SK-N-SH (cell line): ENCODE data around the gene TIAM2. TPM values are rescaled to one million over a fixed set of nuclear protein-coding genes. Genes with fewer than 3 reads are reported as not detected.
A peak's percentile ranks its signal among the peaks of the same experiment; 100 is the strongest.

Source experiments
- CTCF ChIA-PET: fragments of 300-600, 350-600 bp; formaldehyde crosslinking; extraction: SDS; loops from one replicate; lab custom pipeline; 2021; lab: Yijun Ruan, JAX
- POLR2A ChIA-PET: fragments of 350-600 bp; sonication (Branson Sonifier 250); formaldehyde crosslinking; extraction: SDS; loops from one replicate; lab custom pipeline; 2020; ENCODE audit warnings: antibody characterized with exemption, inconsistent platforms; lab: Yijun Ruan, JAX
- DNase-seq: peaks from one replicate; pipeline ENCODE4 v3.0.0; 2012
- H2AFZ ChIP-seq: fragments of 200-600 bp; sonication (generic); 2 replicates; pipeline ENCODE4 v1.8.1; 2016; ENCODE audit warnings: antibody characterized with exemption, mild to moderate bottlenecking, low read depth
- H3F3A ChIP-seq: fragments of 200-600 bp; sonication (generic); replicated peaks from 2 replicates; pipeline ENCODE3; 2016; ENCODE audit warnings: antibody characterized with exemption, mild to moderate bottlenecking; ENCODE audit not compliant: insufficient read depth
- H3K27ac ChIP-seq, 2 experiments: fragments of 200-500 bp in 1 of 2; fragments of 200-600 bp in 1 of 2; sonication (Bioruptor generic) in 1 of 2; sonication (generic), shearing (Covaris generic) in 1 of 2; 2 replicates each; pipeline versions ENCODE4 v1.5.1 to v1.6.1; 2014 to 2016; ENCODE audit warnings: low read depth in 2 of 2, inconsistent platforms in 1 of 2, low read length in 1 of 2, mild to moderate bottlenecking in 1 of 2, mixed read lengths in 1 of 2
- H3K27me3 ChIP-seq: fragments of 200-600 bp; sonication (generic), shearing (Covaris generic); 2 replicates; pipeline ENCODE4 v1.6.1; 2016; ENCODE audit warnings: mixed run types; ENCODE audit not compliant: insufficient read depth
- H3K36me3 ChIP-seq, 2 experiments: fragments of 200-500 bp in 1 of 2; fragments of 200-600 bp in 1 of 2; sonication (Bioruptor generic) in 1 of 2; sonication (generic) in 1 of 2; replicated peaks in 1 of 2; 2 replicates each; pipeline versions ENCODE3 to v1.5.1; 2014 to 2016; ENCODE audit warnings: low read length in 1 of 2, mild to moderate bottlenecking in 1 of 2; ENCODE audit not compliant: insufficient read depth in 2 of 2, control insufficient read depth in 1 of 2
- H3K4me1 ChIP-seq, 2 experiments: fragments of 200-500 bp in 1 of 2; fragments of 200-600 bp in 1 of 2; sonication (Bioruptor generic) in 1 of 2; sonication (generic), shearing (Covaris generic) in 1 of 2; 2 replicates each; pipeline versions ENCODE4 v1.5.1 to v1.6.1; 2014 to 2016; ENCODE audit warnings: low read depth in 1 of 2, low read length in 1 of 2, mixed run types in 1 of 2; ENCODE audit not compliant: insufficient read depth in 2 of 2, control insufficient read depth in 1 of 2
- H3K4me2 ChIP-seq: fragments of 200-600 bp; sonication (generic), shearing (Covaris generic); 2 replicates; pipeline ENCODE4 v1.6.1; 2017; ENCODE audit warnings: mixed run types
- H3K4me3 ChIP-seq, 2 experiments: fragments of 200-500 bp in 1 of 2; fragments of 200-600 bp in 1 of 2; sonication (Bioruptor generic) in 1 of 2; sonication (generic), shearing (Covaris generic) in 1 of 2; 2 replicates each; pipeline versions ENCODE4 v1.5.1 to v1.8.1; 2014 to 2016; ENCODE audit warnings: low read depth in 2 of 2, inconsistent platforms in 1 of 2, low read length in 1 of 2, mild to moderate bottlenecking in 1 of 2, mixed read lengths in 1 of 2, moderate library complexity in 1 of 2
- H3K79me2 ChIP-seq: fragments of 200-600 bp; sonication (generic); 2 replicates; pipeline ENCODE4 v1.8.1; 2017; ENCODE audit warnings: mild to moderate bottlenecking; ENCODE audit not compliant: insufficient read depth
- H3K9ac ChIP-seq: fragments of 200-600 bp; sonication (generic); 2 replicates; pipeline ENCODE4 v1.6.1; 2017; ENCODE audit warnings: mixed run types
- H3K9me2 ChIP-seq: fragments of 200-600 bp; sonication (generic); 2 replicates; pipeline ENCODE4 v1.6.1; 2017; ENCODE audit warnings: mixed run types
- H3K9me3 ChIP-seq: fragments of 200-600 bp; sonication (generic); 2 replicates; pipeline ENCODE4 v1.6.1; 2017; ENCODE audit warnings: mixed run types, mild to moderate bottlenecking, moderate library complexity
- H4K20me1 ChIP-seq: fragments of 200-600 bp; sonication (generic); 2 replicates; pipeline ENCODE4 v1.6.1; 2017; ENCODE audit warnings: mild to moderate bottlenecking, mixed run types; ENCODE audit not compliant: insufficient read depth
- GATA2 ChIP-seq: sonication (generic); formaldehyde crosslinking; IDR thresholded peaks from 2 replicates; pipeline ENCODE4 v1.5.0; 2020; ENCODE audit warnings: mild to moderate bottlenecking, missing genetic modification reagents
- MEF2A ChIP-seq: IDR thresholded peaks from 2 replicates; pipeline ENCODE4 v1.4.0; 2012; ENCODE audit warnings: low read depth, borderline replicate concordance
- NFIC ChIP-seq: IDR thresholded peaks from 2 replicates; pipeline ENCODE4 v1.4.0; 2012; ENCODE audit warnings: borderline replicate concordance
- NRF1 ChIP-seq: IDR thresholded peaks from 2 replicates; pipeline ENCODE4 v1.6.1; 2012; ENCODE audit warnings: low read depth, mild to moderate bottlenecking, low read length
- POLR2AphosphoS5 ChIP-seq: IDR thresholded peaks from 2 replicates; pipeline ENCODE4 v1.6.1; 2012; ENCODE audit warnings: low read depth, low read length
- REST ChIP-seq: IDR thresholded peaks from 2 replicates; pipeline ENCODE4 v1.6.1; 2012; ENCODE audit warnings: mild to moderate bottlenecking, low read depth, low read length, moderate library complexity
- SIN3A ChIP-seq: IDR thresholded peaks from 2 replicates; pipeline ENCODE4 v1.6.1; 2012; ENCODE audit warnings: low read depth, mild to moderate bottlenecking, low read length, moderate library complexity, borderline replicate concordance
- USF1 ChIP-seq: IDR thresholded peaks from 2 replicates; pipeline ENCODE4 v1.4.0; 2012; ENCODE audit warnings: low read depth, borderline replicate concordance
- USF2 ChIP-seq: fragments of 150-350 bp; IDR thresholded peaks from 2 replicates; pipeline ENCODE4 v1.6.1; 2017; ENCODE audit warnings: antibody characterized with exemption, low read length, low read depth, borderline replicate concordance
- YY1 ChIP-seq: IDR thresholded peaks from 2 replicates; pipeline ENCODE4 v1.4.0; 2012; ENCODE audit warnings: low read depth, mild to moderate bottlenecking
- WGBS: methylation state at CpG from one replicate; pipeline ENCODE4 v1.1.6; 2017; ENCODE audit warnings: low lambda C conversion rate; 5-methylcytosine and 5-hydroxymethylcytosine counted together
- polyA plus RNA-seq, 3 experiments: library from polyadenylated mRNA; depleted of rRNA; stranded (reverse); fragments of >200 nt; gene quantifications; 2 replicates each; pipeline ENCODE4 v1.2.3, GENCODE V29; 2012

The TIAM2 gene
- polyA plus RNA-seq, 1 of the 3 experiments (the other 2 are of a cell fraction) = 13.6 TPM

DNA sequence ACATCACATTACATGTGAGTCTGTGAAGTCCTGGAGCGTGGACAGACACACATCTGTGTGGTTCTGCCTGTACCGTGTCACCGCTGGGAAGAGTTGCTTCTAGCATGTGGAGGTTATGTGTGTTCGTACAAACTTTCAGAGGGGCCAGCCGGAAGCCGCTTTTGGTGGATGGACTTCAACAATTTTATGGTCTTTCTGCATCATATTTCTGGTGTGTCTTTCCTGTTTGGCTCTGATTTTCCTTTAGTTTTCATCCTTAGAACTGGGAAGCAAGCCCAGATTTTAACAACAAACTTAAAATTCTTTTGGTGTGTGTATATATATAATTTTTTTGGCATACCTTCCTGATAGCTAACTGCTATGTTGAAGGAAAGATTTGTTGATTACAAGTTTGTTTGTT is 71.2 kb downstream of the TIAM2 start:
- Histone ChIP-seq H3K79me2 (peaks cover 18% of the 10 kb centered on the region; the same call in 1 of the 2 replicates), H2AFZ (no peak overlapping the region; the same call in 1 of the 2 replicates), H3K9ac (no peak overlapping the region), H3K4me2 (no peak overlapping the region), H3K27ac (peak overlapping the region in 1 of 2 experiments; percentile 57; a peak in 2 of 4 replicates), H4K20me1 (no peaks in the 10 kb centered on the region), H3K9me3 (no peaks in the 10 kb centered on the region), H3K9me2 (no peaks in the 10 kb centered on the region), H3F3A (peaks cover 12% of the 10 kb centered on the region), H3K27me3 (no peaks in the 10 kb centered on the region), H3K36me3 (no peaks in the 10 kb centered on the region), H3K4me1 (peaks cover 0 to 9% of the 10 kb centered on the region in 2 experiments; a peak in 2 of 4 replicates), H3K4me3 (no peak overlapping the region)
- 86% methylated on average over 6 of the region's 6 CpGs for WGBS
- CTCF ChIA-PET = no interaction called here
- DNase-seq = no peak
- POLR2A ChIA-PET = no interaction called here
- TF ChIP-seq USF1 (no peak), SIN3A (no peak), MEF2A (no peak), USF2 (no peak), NRF1 (no peak), NFIC (peak; percentile 28; the same call in 1 of the 2 replicates)

- peaks cover 12% of the 10 kb centered on the region for H3F3A ChIP-seq
- no peak overlapping the region for H3K4me3 ChIP-seq
- no peak overlapping the region for H3K9ac ChIP-seq
- ChIA-PET CTCF (no interaction called here), POLR2A (no interaction called here)
- 89% methylated on average over 7 of the region's 7 CpGs for WGBS
- H3K4me2 ChIP-seq = no peak overlapping the region
- no peak overlapping the region for H2AFZ ChIP-seq
- peaks cover 17% of the 10 kb centered on the region; the same call in 1 of the 2 replicates for H3K79me2 ChIP-seq
- no peaks in the 10 kb centered on the region for H3K9me2 ChIP-seq
- H4K20me1 ChIP-seq = no peaks in the 10 kb centered on the region
- no peaks in the 10 kb centered on the region for H3K36me3 ChIP-seq
- no peaks in the 10 kb centered on the region for H3K9me3 ChIP-seq
- no peaks in the 10 kb centered on the region for H3K27me3 ChIP-seq
- DNase-seq = no peak
- TF ChIP-seq GATA2 (CRISPR knock-in tag) (no peak), REST (no peak), POLR2AphosphoS5 (no peak), YY1 (no peak)
- peak overlapping the region in 1 of 2 experiments; percentile 57; a peak in 1 of 4 replicates for H3K27ac ChIP-seq
- H3K4me1 ChIP-seq = peaks cover 0 to 9% of the 10 kb centered on the region in 2 experiments; a peak in 2 of 4 replicates
These were observed 72.0 kb downstream of the TIAM2 start for GRCh38 chr6:155066921-155067680.
